Brain microvascular endothelial cell (primary cell): ENCODE results near the gene TBC1D12.

Experiments used
- DNase-seq: peaks from one replicate; pipeline ENCODE4 v3.0.0-alpha.2; 2020
- H3K27ac ChIP-seq: fragments of 250-450 bp; sonication (Bioruptor Pico); 2 replicates; pipeline ENCODE4 v1.5.1; 2020; ENCODE audit warnings: mild to moderate bottlenecking, moderate library complexity
- H3K27me3 ChIP-seq: fragments of 250-450 bp; sonication (Bioruptor Pico); replicated peaks from 2 replicates; pipeline ENCODE4 v1.5.1; 2020; ENCODE audit warnings: mild to moderate bottlenecking
- H3K36me3 ChIP-seq: fragments of 250-450 bp; sonication (Bioruptor Pico); replicated peaks from 2 replicates; pipeline ENCODE4 v1.5.1; 2020; ENCODE audit warnings: mild to moderate bottlenecking
- H3K4me3 ChIP-seq: 2 replicates; pipeline ENCODE4 v1.5.1; 2011; ENCODE audit warnings: low read depth, mild to moderate bottlenecking, control low read depth, low read length, moderate library complexity
- CTCF ChIP-seq: IDR thresholded peaks from 2 replicates; pipeline ENCODE4 v1.5.1; 2011; ENCODE audit warnings: low read depth, mild to moderate bottlenecking, moderate library complexity, low read length, control low read depth, inconsistent platforms; ENCODE audit errors: missing control alignments
- in situ Hi-C: cut with HindIII; loops from 2 replicates; pipeline ENCODE4 v1.10.0; 2017; ENCODE audit warnings: low sequenced_read_pairs, low pct_ligation_motif_present

TBC1D12 gene

GRCh38 chr10:94402204-94402842, at the start of gene TBC1D12:
Gene TBC1D12, plus strand, starts transcription at chr10:94402541. Its CDS starts 73 bp downstream, at chr10:94402614.
- no peak for TF ChIP-seq CTCF
- H3K36me3 ChIP-seq, result no peaks in the 10 kb centered on the region
- peak; percentile 97 for DNase-seq
- H3K27ac ChIP-seq, result peak within 1 kb of the TSS; percentile 60
- in situ Hi-C loops, result no loop called here
- H3K4me3 ChIP-seq, result peak within 1 kb of the TSS; percentile 79
- H3K27me3 ChIP-seq, result no peaks in the 10 kb centered on the region

GRCh38 chr10:94353336-94353735, 49.0 kb upstream of the TBC1D12 start:
- DNase-seq, result no peak
- Histone ChIP-seq H3K27me3 (no peaks in the 10 kb centered on the region), H3K4me3 (no peak overlapping the region), H3K27ac (no peak overlapping the region), H3K36me3 (peaks cover 23% of the 10 kb centered on the region)
- TF ChIP-seq CTCF, result no peak
- in situ Hi-C loops, result no loop called here

GRCh38 chr10:94355841-94356240, 46.5 kb upstream of the TBC1D12 start:
- no peak overlapping the region for H3K4me3 ChIP-seq
- in situ Hi-C loops, result no loop called here
- no peak overlapping the region for H3K27ac ChIP-seq
- no peaks in the 10 kb centered on the region for H3K27me3 ChIP-seq
- H3K36me3 ChIP-seq, result peaks cover 23% of the 10 kb centered on the region
- no peak for DNase-seq
- TF ChIP-seq CTCF, result no peak

- Histone ChIP-seq H3K27ac (no peak overlapping the region), H3K4me3 (no peak overlapping the region), H3K36me3 (peaks cover 20% of the 10 kb centered on the region), H3K27me3 (no peaks in the 10 kb centered on the region)
- TF ChIP-seq CTCF, result no peak
- in situ Hi-C loops, result no loop called here
- DNase-seq, result no peak
Observed at GRCh38 chr10:94357193-94357592, 45.1 kb upstream of the TBC1D12 start.

GRCh38 chr10:94358480-94358879, 43.9 kb upstream of the TBC1D12 start:
- Histone ChIP-seq H3K36me3 (peaks cover 12% of the 10 kb centered on the region), H3K27ac (peak overlapping the region; percentile 68), H3K27me3 (no peaks in the 10 kb centered on the region), H3K4me3 (peak overlapping the region; percentile 26)
- DNase-seq, result peak; percentile 89
- TF ChIP-seq CTCF, result no peak
- in situ Hi-C loops, result no loop called here
